ENCODE results near the gene CA4.
A peak's percentile ranks its signal among the peaks of the same experiment; 100 is the strongest.
"Not testable (repeated sequence)": the region's sequence is repeated elsewhere in the genome, so short reads cannot be mapped to it uniquely, and the experiment has no call there.

CA4 gene

DNA sequence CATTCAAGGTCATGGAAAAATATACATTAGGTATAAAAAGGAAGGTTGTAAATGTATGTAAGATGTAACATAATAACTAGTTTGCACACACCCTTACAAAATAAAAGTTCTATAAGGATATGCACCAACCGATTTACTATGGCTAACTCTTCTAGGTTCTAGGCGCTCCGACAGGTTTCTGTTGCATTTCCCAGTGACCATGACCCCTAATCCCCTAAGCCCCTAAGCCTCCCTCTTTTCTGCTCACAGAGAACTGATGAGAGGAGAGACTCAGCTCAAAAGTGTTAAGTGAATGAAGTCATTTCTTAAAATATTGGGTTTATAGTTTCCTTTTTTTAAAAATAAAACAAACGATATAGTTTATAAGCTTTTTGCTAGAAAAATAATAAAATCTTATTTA, 41.1 kb upstream of the CA4 start:
- no peak overlapping the region for H3K9ac ChIP-seq (ENCODE audit: low read depth, low read length)
- H4K20me1 ChIP-seq (ENCODE audit: insufficient read depth, low read length): no peaks in the 10 kb centered on the region
- no peaks in the 10 kb centered on the region for H3K36me3 ChIP-seq (ENCODE audit: insufficient read depth, low read length)
- no peak overlapping the region for H3K4me3 ChIP-seq (ENCODE audit: low read depth in 1 of 2, low read length in 2 of 2)
- H3K9me3 ChIP-seq (ENCODE audit: insufficient read depth, low read length, severe bottlenecking): no peaks in the 10 kb centered on the region
- H3K27me3 ChIP-seq (ENCODE audit: insufficient read depth, low read length, poor library complexity): no peaks in the 10 kb centered on the region
- no peaks in the 10 kb centered on the region for H3K4me1 ChIP-seq (ENCODE audit: insufficient read depth, low read length)
- no peak for TF ChIP-seq CTCF (IDR thresholded peaks at IDR 0.05; ENCODE audit: borderline replicate concordance, extremely low read depth, low read length, poor library complexity, severe bottlenecking)
- TF ChIP-seq EZH2 (IDR thresholded peaks at IDR 0.05; ENCODE audit: borderline replicate concordance, low read depth, low read length, severe bottlenecking): no peak
- DNase-seq (no peak), ATAC-seq (ENCODE audit: insufficient read depth, low read depth) (no peak)
- H3K27ac ChIP-seq (ENCODE audit: low read length): no peak overlapping the region
- no peak overlapping the region for H2AFZ ChIP-seq (ENCODE audit: low read depth, low read length)
- H3K79me2 ChIP-seq (ENCODE audit: insufficient read depth, low read length): no peaks in the 10 kb centered on the region
- no peak overlapping the region for H3K4me2 ChIP-seq (ENCODE audit: insufficient read depth, low read length)

DNA sequence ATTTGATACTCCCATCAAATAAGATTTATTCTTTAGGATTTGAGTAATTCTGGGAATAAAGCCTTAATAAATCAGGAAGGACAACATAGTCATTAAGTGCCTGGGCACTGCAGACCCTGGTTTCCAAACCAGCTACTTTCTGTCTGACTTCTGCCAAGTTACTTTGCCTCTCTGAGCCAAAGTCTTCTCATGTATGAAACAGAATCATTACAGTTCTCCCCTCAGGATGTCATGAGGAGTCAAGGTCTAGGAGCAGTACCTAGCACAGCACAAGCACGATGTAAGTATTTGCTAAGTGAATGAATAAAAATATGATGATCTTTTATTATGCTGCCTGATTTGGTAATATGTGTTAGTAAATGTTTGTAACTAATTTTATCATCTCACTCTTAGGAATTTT, 40.6 kb upstream of the CA4 start:
- Histone ChIP-seq H2AFZ (ENCODE audit: low read depth, low read length) (no peak overlapping the region), H3K79me2 (ENCODE audit: insufficient read depth, low read length) (no peaks in the 10 kb centered on the region), H3K27me3 (ENCODE audit: insufficient read depth, low read length, poor library complexity) (no peaks in the 10 kb centered on the region), H3K36me3 (ENCODE audit: insufficient read depth, low read length) (no peaks in the 10 kb centered on the region), H3K9ac (ENCODE audit: low read depth, low read length) (no peak overlapping the region), H3K4me1 (ENCODE audit: insufficient read depth, low read length) (no peaks in the 10 kb centered on the region), H3K4me3 (ENCODE audit: low read depth in 1 of 2, low read length in 2 of 2) (no peak overlapping the region), H3K9me3 (ENCODE audit: insufficient read depth, low read length, severe bottlenecking) (no peaks in the 10 kb centered on the region), H3K4me2 (ENCODE audit: insufficient read depth, low read length) (no peak overlapping the region), H4K20me1 (ENCODE audit: insufficient read depth, low read length) (no peaks in the 10 kb centered on the region), H3K27ac (ENCODE audit: low read length) (no peak overlapping the region)
- no peak for TF ChIP-seq CTCF (IDR thresholded peaks at IDR 0.05; ENCODE audit: borderline replicate concordance, extremely low read depth, low read length, poor library complexity, severe bottlenecking)
- no peak for TF ChIP-seq EZH2 (IDR thresholded peaks at IDR 0.05; ENCODE audit: borderline replicate concordance, low read depth, low read length, severe bottlenecking)
- DNase-seq (no peak), ATAC-seq (ENCODE audit: insufficient read depth, low read depth) (no peak)

DNA sequence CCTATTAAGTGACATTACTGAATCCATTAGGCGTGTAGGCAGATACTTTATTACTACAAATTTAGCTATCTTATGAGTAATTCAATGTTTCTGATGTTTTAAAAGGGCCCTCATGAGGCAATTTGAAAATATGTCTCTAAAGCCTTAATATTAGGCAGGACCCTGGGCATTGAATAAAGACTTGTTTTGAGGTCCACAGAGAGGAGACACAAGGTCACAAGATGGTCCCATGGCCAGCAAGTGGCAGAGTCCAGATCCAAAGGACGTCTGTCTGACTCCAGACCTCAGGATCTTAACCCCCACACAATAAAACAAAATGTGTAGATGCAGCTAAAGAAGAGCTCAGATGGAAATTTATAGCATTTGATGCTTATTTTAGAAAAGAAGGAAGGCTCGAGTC, 39.2 kb upstream of the CA4 start:
- Histone ChIP-seq H4K20me1 (ENCODE audit: insufficient read depth, low read length) (no peaks in the 10 kb centered on the region), H3K9ac (ENCODE audit: low read depth, low read length) (no peak overlapping the region), H2AFZ (ENCODE audit: low read depth, low read length) (no peak overlapping the region), H3K27ac (ENCODE audit: low read length) (no peak overlapping the region), H3K9me3 (ENCODE audit: insufficient read depth, low read length, severe bottlenecking) (no peaks in the 10 kb centered on the region), H3K79me2 (ENCODE audit: insufficient read depth, low read length) (no peaks in the 10 kb centered on the region), H3K36me3 (ENCODE audit: insufficient read depth, low read length) (no peaks in the 10 kb centered on the region), H3K4me3 (ENCODE audit: low read depth in 1 of 2, low read length in 2 of 2) (no peak overlapping the region), H3K4me1 (ENCODE audit: insufficient read depth, low read length) (no peaks in the 10 kb centered on the region), H3K27me3 (ENCODE audit: insufficient read depth, low read length, poor library complexity) (no peaks in the 10 kb centered on the region), H3K4me2 (ENCODE audit: insufficient read depth, low read length) (no peak overlapping the region)
- DNase-seq (no peak), ATAC-seq (ENCODE audit: insufficient read depth, low read depth) (no peak)
- TF ChIP-seq EZH2 (IDR thresholded peaks at IDR 0.05; ENCODE audit: borderline replicate concordance, low read depth, low read length, severe bottlenecking) (no peak), CTCF (IDR thresholded peaks at IDR 0.05; ENCODE audit: borderline replicate concordance, extremely low read depth, low read length, poor library complexity, severe bottlenecking) (no peak)

GRCh38 chr17:60111661-60112060, 38.1 kb upstream of the CA4 start:
- not testable (repeated sequence) for H3K36me3 ChIP-seq (ENCODE audit: insufficient read depth, low read length); H3K4me1 ChIP-seq (ENCODE audit: insufficient read depth, low read length); H3K27ac ChIP-seq (ENCODE audit: low read length); H3K4me3 ChIP-seq (ENCODE audit: low read depth in 1 of 2, low read length in 2 of 2); H3K79me2 ChIP-seq (ENCODE audit: insufficient read depth, low read length); H4K20me1 ChIP-seq (ENCODE audit: insufficient read depth, low read length); H3K9me3 ChIP-seq (ENCODE audit: insufficient read depth, low read length, severe bottlenecking); H3K4me2 ChIP-seq (ENCODE audit: insufficient read depth, low read length); H3K9ac ChIP-seq (ENCODE audit: low read depth, low read length); H2AFZ ChIP-seq (ENCODE audit: low read depth, low read length); H3K27me3 ChIP-seq (ENCODE audit: insufficient read depth, low read length, poor library complexity); DNase-seq
- ATAC-seq (ENCODE audit: insufficient read depth, low read depth): peak; percentile 63; the same call in 2 of the 3 replicates

GRCh38 chr17:60115364-60115763, 34.4 kb upstream of the CA4 start:
- not testable (repeated sequence) for H3K36me3 ChIP-seq (ENCODE audit: insufficient read depth, low read length); H3K9ac ChIP-seq (ENCODE audit: low read depth, low read length); H4K20me1 ChIP-seq (ENCODE audit: insufficient read depth, low read length); H3K4me2 ChIP-seq (ENCODE audit: insufficient read depth, low read length); H3K79me2 ChIP-seq (ENCODE audit: insufficient read depth, low read length); H3K9me3 ChIP-seq (ENCODE audit: insufficient read depth, low read length, severe bottlenecking); ATAC-seq (ENCODE audit: insufficient read depth, low read depth); H3K27me3 ChIP-seq (ENCODE audit: insufficient read depth, low read length, poor library complexity); DNase-seq; H3K4me1 ChIP-seq (ENCODE audit: insufficient read depth, low read length); H3K27ac ChIP-seq (ENCODE audit: low read length); H3K4me3 ChIP-seq (ENCODE audit: low read depth in 1 of 2, low read length in 2 of 2); H2AFZ ChIP-seq (ENCODE audit: low read depth, low read length)

- H3K79me2 ChIP-seq (ENCODE audit: insufficient read depth, low read length); H4K20me1 ChIP-seq (ENCODE audit: insufficient read depth, low read length); H3K4me2 ChIP-seq (ENCODE audit: insufficient read depth, low read length); DNase-seq; H3K27ac ChIP-seq (ENCODE audit: low read length); H3K9me3 ChIP-seq (ENCODE audit: insufficient read depth, low read length, severe bottlenecking); H3K4me1 ChIP-seq (ENCODE audit: insufficient read depth, low read length); ATAC-seq (ENCODE audit: insufficient read depth, low read depth); H3K36me3 ChIP-seq (ENCODE audit: insufficient read depth, low read length); H3K4me3 ChIP-seq (ENCODE audit: low read depth in 1 of 2, low read length in 2 of 2); H3K9ac ChIP-seq (ENCODE audit: low read depth, low read length); H2AFZ ChIP-seq (ENCODE audit: low read depth, low read length); H3K27me3 ChIP-seq (ENCODE audit: insufficient read depth, low read length, poor library complexity): not testable (repeated sequence)
Measured at GRCh38 chr17:60116196-60116595, 33.6 kb upstream of the CA4 start.

Measured in DND-41 (cell line).